Measurements from ENCODE around the gene LANCL3. TPM values are rescaled to one million over a fixed set of nuclear protein-coding genes. Genes with fewer than 3 reads are reported as not detected.

Gene LANCL3
- total RNA-seq, 2 experiments from 2014 or later = 0.04 TPM; not detected in 1

DNA sequence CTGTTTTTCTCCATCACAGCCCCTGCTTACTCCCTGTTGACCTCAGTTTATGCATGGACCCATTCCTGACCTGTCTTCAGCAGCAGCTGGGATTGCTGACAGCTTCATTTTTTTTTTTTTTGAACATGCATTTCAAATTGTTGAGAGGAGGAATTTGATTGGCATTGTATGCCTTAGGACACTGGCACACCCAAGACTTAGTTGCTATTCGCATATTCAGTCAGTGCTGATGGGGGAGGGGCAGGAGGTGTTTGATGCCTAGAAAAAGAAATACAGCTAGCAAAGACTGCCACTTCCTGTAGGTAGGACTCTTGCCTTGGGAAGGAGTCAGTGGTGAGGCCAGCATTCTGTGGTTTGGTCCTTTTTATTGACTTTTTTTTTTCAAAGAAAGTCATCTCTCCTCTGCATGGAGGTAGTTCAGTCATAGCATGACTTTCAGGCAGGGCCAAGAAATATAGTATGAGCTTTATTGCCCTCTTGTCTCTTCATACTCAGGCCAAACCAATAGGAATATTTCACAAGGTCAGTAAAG, 80.5 kb downstream of the LANCL3 start:
- no peaks in the 10 kb centered on the region for H3K79me2 ChIP-seq (ENCODE audit: insufficient read depth, low read depth, low read length)
- H3K9me3 ChIP-seq (ENCODE audit: low read length) = no peaks in the 10 kb centered on the region
- no peak for DNase-seq (ENCODE audit: low spot score)
- H3K9me2 ChIP-seq (ENCODE audit: insufficient read depth, low read length) = no peaks in the 10 kb centered on the region
- no peak overlapping the region for H3K27ac ChIP-seq (ENCODE audit: low read depth, low read length, poor library complexity, severe bottlenecking)
- H4K20me1 ChIP-seq (ENCODE audit: insufficient read depth, low read length) = no peaks in the 10 kb centered on the region
- ChIA-PET POLR2A (interaction anchor here (0.6 kb wide), 1 partner anchor 354 kb away, joined by 3 read pairs; no protein-coding TSS in a partner anchor), CTCF (ENCODE audit: unreplicated experiment) (no interaction called here)
- H3K36me3 ChIP-seq (ENCODE audit: insufficient read depth, low read length) = no peaks in the 10 kb centered on the region
- no peaks in the 10 kb centered on the region for H3K4me1 ChIP-seq (ENCODE audit: insufficient read depth, low read length, poor library complexity, severe bottlenecking)
- no peak overlapping the region for H3K4me3 ChIP-seq (ENCODE audit: low read depth, low read length, poor library complexity, severe bottlenecking)
- H3K4me2 ChIP-seq (ENCODE audit: low read length) = no peak overlapping the region
- intact Hi-C loops (cut with micrococcal nuclease; ENCODE audit: unreplicated experiment) = no loop called here
- H2AFZ ChIP-seq (ENCODE audit: low read length) = no peak overlapping the region
- BruUV-seq (replicated peaks) = no TSS peak
- no peak for TF ChIP-seq EZH2phosphoT487 (IDR thresholded peaks at IDR 0.05; ENCODE audit: borderline replicate concordance, low read depth, low read length)
- TF ChIP-seq CTCF (conservative IDR thresholded peaks at IDR 0.05; ENCODE audit: low read length) = no peak

DNA sequence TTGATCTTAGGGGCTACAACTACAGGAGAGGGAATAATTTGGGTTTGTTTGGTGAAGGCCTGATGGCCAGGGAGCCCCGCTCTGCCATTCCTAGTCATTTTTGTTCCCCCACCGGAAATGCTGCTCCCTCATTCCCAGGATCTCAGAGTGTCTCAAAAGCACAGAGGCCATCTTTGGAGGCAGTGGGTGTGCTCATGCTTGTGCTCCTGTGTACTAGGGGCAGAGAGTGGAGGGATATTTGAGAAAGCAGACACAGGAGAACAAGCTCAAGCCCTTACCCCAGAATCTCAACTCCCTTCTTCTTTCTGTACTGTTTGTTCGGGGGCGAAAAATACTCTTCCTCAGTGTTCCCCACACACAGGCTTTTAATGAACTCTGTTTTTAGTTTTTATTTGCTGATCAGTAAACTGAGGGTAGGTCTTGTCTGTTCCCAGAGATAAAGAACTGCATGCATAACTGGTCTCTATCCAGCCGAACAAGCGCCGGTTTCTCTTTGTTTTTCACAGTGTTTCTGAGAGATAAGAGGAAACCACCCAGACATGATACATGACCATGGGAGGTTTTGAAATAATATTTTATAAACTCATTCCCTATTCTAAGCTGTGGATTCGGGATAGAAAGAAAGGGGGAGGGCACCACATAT, 81.2 kb downstream of the LANCL3 start:
- Histone ChIP-seq H3K9me2 (ENCODE audit: insufficient read depth, low read length) (no peaks in the 10 kb centered on the region), H2AFZ (ENCODE audit: low read length) (no peak overlapping the region), H3K27ac (ENCODE audit: low read depth, low read length, poor library complexity, severe bottlenecking) (no peak overlapping the region), H4K20me1 (ENCODE audit: insufficient read depth, low read length) (no peaks in the 10 kb centered on the region), H3K9me3 (ENCODE audit: low read length) (no peaks in the 10 kb centered on the region), H3K36me3 (ENCODE audit: insufficient read depth, low read length) (no peaks in the 10 kb centered on the region), H3K4me2 (ENCODE audit: low read length) (no peak overlapping the region), H3K79me2 (ENCODE audit: insufficient read depth, low read depth, low read length) (no peaks in the 10 kb centered on the region), H3K4me1 (ENCODE audit: insufficient read depth, low read length, poor library complexity, severe bottlenecking) (no peaks in the 10 kb centered on the region), H3K4me3 (ENCODE audit: low read depth, low read length, poor library complexity, severe bottlenecking) (no peak overlapping the region)
- ChIA-PET CTCF (ENCODE audit: unreplicated experiment) (no interaction called here), POLR2A (interaction anchor here (0.6 kb wide), 1 partner anchor 354 kb away, joined by 3 read pairs; no protein-coding TSS in a partner anchor)
- no TSS peak for BruUV-seq (replicated peaks)
- DNase-seq (ENCODE audit: low spot score) = no peak
- no peak for TF ChIP-seq CTCF (conservative IDR thresholded peaks at IDR 0.05; ENCODE audit: low read length)
- no peak for TF ChIP-seq EZH2phosphoT487 (IDR thresholded peaks at IDR 0.05; ENCODE audit: borderline replicate concordance, low read depth, low read length)
- intact Hi-C loops (cut with micrococcal nuclease; ENCODE audit: unreplicated experiment) = no loop called here

DNA sequence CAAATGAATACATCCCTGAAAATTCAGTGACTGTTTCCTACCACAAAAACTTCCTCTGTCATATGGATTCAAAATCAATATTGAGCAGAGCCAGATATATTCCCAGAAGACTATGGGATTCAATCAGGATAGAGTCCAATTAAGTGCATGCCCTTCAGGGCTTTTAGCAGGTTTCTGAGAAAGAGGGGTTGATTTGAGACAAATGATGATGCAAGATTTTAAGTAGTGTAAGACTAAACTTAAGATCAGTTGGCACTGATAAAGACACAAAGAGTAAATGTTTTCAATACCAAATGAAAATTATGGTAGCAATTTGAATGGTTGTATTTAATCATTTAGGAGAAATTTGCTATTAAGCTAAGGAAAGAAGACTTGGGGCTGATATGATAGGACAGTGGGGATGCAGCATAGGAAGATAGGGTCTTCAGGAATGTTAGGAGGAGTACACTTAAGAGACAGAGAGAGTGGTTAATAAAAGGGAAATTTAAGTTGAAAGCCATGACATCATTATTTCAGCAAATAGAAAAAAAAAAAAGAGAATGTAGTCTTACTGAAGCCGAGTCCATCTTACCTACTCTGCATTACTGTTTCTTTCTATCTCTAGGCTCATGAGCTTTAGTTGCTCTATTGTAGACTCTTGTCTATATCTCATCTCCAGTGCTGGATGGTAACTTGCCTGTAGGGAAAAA, 82.1 kb downstream of the LANCL3 start:
- no TSS peak for BruUV-seq (replicated peaks)
- ChIA-PET CTCF (ENCODE audit: unreplicated experiment) (no interaction called here), POLR2A (interaction anchor here (0.7 kb wide), 1 partner anchor 241 kb away, joined by 4 read pairs; no protein-coding TSS in a partner anchor)
- no peak overlapping the region for H3K4me3 ChIP-seq (ENCODE audit: low read depth, low read length, poor library complexity, severe bottlenecking)
- TF ChIP-seq EZH2phosphoT487 (IDR thresholded peaks at IDR 0.05; ENCODE audit: borderline replicate concordance, low read depth, low read length) (no peak), CTCF (conservative IDR thresholded peaks at IDR 0.05; ENCODE audit: low read length) (no peak)
- H4K20me1 ChIP-seq (ENCODE audit: insufficient read depth, low read length) = no peaks in the 10 kb centered on the region
- intact Hi-C loops (cut with micrococcal nuclease; ENCODE audit: unreplicated experiment) = no loop called here
- no peak for DNase-seq (ENCODE audit: low spot score)
- H3K4me1 ChIP-seq (ENCODE audit: insufficient read depth, low read length, poor library complexity, severe bottlenecking) = no peaks in the 10 kb centered on the region
- no peaks in the 10 kb centered on the region for H3K9me2 ChIP-seq (ENCODE audit: insufficient read depth, low read length)
- H3K79me2 ChIP-seq (ENCODE audit: insufficient read depth, low read depth, low read length) = no peaks in the 10 kb centered on the region
- no peaks in the 10 kb centered on the region for H3K9me3 ChIP-seq (ENCODE audit: low read length)
- H3K27ac ChIP-seq (ENCODE audit: low read depth, low read length, poor library complexity, severe bottlenecking) = no peak overlapping the region
- H3K36me3 ChIP-seq (ENCODE audit: insufficient read depth, low read length) = no peaks in the 10 kb centered on the region
- H2AFZ ChIP-seq (ENCODE audit: low read length) = no peak overlapping the region
- no peak overlapping the region for H3K4me2 ChIP-seq (ENCODE audit: low read length)

All from OCI-LY7 (cell line).